ENCODE results near the gene SYT6. TPM values are rescaled to one million over a fixed set of nuclear protein-coding genes. Genes with fewer than 3 reads are reported as not detected.
"Not testable (repeated sequence)": the region's sequence is repeated elsewhere in the genome, so short reads cannot be mapped to it uniquely, and the experiment has no call there.

SYT6 gene
- total RNA-seq, 1 donor from 2014 or later, result 0.22 TPM

- intact Hi-C loops (cut with DNase I), result no loop called here
- no peak for DNase-seq (ENCODE audit: low spot score)
Measured at GRCh38 chr1:114080511-114081436, 72.9 kb downstream of the SYT6 start.

- intact Hi-C loops (cut with DNase I), result no loop called here
- no peak for DNase-seq (ENCODE audit: low spot score)
Measured at GRCh38 chr1:114079596-114080190, 74.0 kb downstream of the SYT6 start.

GRCh38 chr1:114078116-114078515, 75.6 kb downstream of the SYT6 start:
- no peak for DNase-seq (ENCODE audit: low spot score)

GRCh38 chr1:114077188-114077587, 76.5 kb downstream of the SYT6 start:
- intact Hi-C loops (cut with DNase I), result no loop called here
- no peak for DNase-seq (ENCODE audit: low spot score)

More at GRCh38 chr1:114078116-114078515, 75.6 kb downstream of the SYT6 start:
- intact Hi-C loops (cut with DNase I), result no loop called here

- intact Hi-C loops (cut with DNase I), result no loop called here
- no peak for DNase-seq (ENCODE audit: low spot score)
Measured at GRCh38 chr1:114076308-114076707, 77.4 kb downstream of the SYT6 start.

- intact Hi-C loops (cut with DNase I), result no loop called here
- no peak for DNase-seq (ENCODE audit: low spot score)
Measured at GRCh38 chr1:114075546-114076242, 78.0 kb downstream of the SYT6 start.

GRCh38 chr1:114075105-114075504, 78.6 kb downstream of the SYT6 start:
- intact Hi-C loops (cut with DNase I), result no loop called here
- DNase-seq (ENCODE audit: low spot score), result no peak

- DNase-seq (ENCODE audit: low spot score), result no peak
- intact Hi-C loops (cut with DNase I), result no loop called here
Measured at GRCh38 chr1:114072246-114072645, 81.4 kb downstream of the SYT6 start.

GRCh38 chr1:114069762-114070161, 83.9 kb downstream of the SYT6 start:
- intact Hi-C loops (cut with DNase I); DNase-seq (ENCODE audit: low spot score): not testable (repeated sequence)

GRCh38 chr1:114068684-114069083, 85.0 kb downstream of the SYT6 start:
- DNase-seq (ENCODE audit: low spot score); intact Hi-C loops (cut with DNase I): not testable (repeated sequence)

- intact Hi-C loops (cut with DNase I); DNase-seq (ENCODE audit: low spot score): not testable (repeated sequence)
Measured at GRCh38 chr1:114065671-114066070, 88.0 kb downstream of the SYT6 start.

- intact Hi-C loops (cut with DNase I), result no loop called here
- DNase-seq (ENCODE audit: low spot score), result no peak
Measured at GRCh38 chr1:114063544-114063943, 90.1 kb downstream of the SYT6 start.

GRCh38 chr1:114062477-114063099, 91.1 kb downstream of the SYT6 start:
- intact Hi-C loops (cut with DNase I), result no loop called here
- DNase-seq (ENCODE audit: low spot score), result no peak

GRCh38 chr1:114061121-114061830, 92.4 kb downstream of the SYT6 start:
- intact Hi-C loops (cut with DNase I), result no loop called here
- no peak for DNase-seq (ENCODE audit: low spot score)

GRCh38 chr1:114058236-114058635, 95.4 kb downstream of the SYT6 start:
- DNase-seq (ENCODE audit: low spot score); intact Hi-C loops (cut with DNase I): not testable (repeated sequence)

- intact Hi-C loops (cut with DNase I), result no loop called here
- no peak for DNase-seq (ENCODE audit: low spot score)
Measured at GRCh38 chr1:114054148-114054547, 99.5 kb downstream of the SYT6 start.

- no peak for DNase-seq (ENCODE audit: low spot score)
- intact Hi-C loops (cut with DNase I), result no loop called here
Measured at GRCh38 chr1:114048232-114048631, 105.4 kb downstream of the SYT6 start.

GRCh38 chr1:114043548-114043947, 110.1 kb downstream of the SYT6 start:
- DNase-seq (ENCODE audit: low spot score), result no peak
- intact Hi-C loops (cut with DNase I), result no loop called here

- intact Hi-C loops (cut with DNase I), result no loop called here
- no peak for DNase-seq (ENCODE audit: low spot score)
Measured at GRCh38 chr1:114043054-114043453, 110.6 kb downstream of the SYT6 start.

Measured in cardiac septum (tissue), 1 donor.